HepG2 (cell line): Measurements from ENCODE around the gene TMEM233. TPM values are rescaled to one million over a fixed set of nuclear protein-coding genes. Genes with fewer than 3 reads are reported as not detected.
"Not testable (repeated sequence)": the region's sequence is repeated elsewhere in the genome, so short reads cannot be mapped to it uniquely, and the experiment has no call there.

Experiments used
- ATAC-seq: fragments of 200-7000 bp; cut with Tn5 transposase; 3 replicates; pipeline ENCODE4 v1.9.1; 2020; ENCODE audit warnings: mild to moderate bottlenecking, moderate library complexity
- BruUV-seq: library from RNA; stranded (reverse); fragments of 400-500 nt; replicated peaks from 2 replicates; lab custom pipeline; 2021; lab: Mats Ljungman, UMichigan
- CTCF ChIA-PET: fragments of 300-600 bp; formaldehyde crosslinking; extraction: SDS; loops from one replicate; lab custom pipeline; 2021; ENCODE audit warnings: low total read pairs, inconsistent platforms, low intra/inter-chr PET ratio; lab: Yijun Ruan, JAX
- POLR2A ChIA-PET: fragments of 350-600 bp; sonication (Branson Sonifier 250); formaldehyde crosslinking; loops from one replicate; lab custom pipeline; 2020; ENCODE audit warnings: antibody characterized with exemption, inconsistent platforms; lab: Yijun Ruan, JAX
- DNase-seq: peaks from one replicate; pipeline ENCODE4 v3.0.0-alpha.2; 2015; ENCODE audit warnings: low spot score
- FAIRE-seq: peaks from 3 replicates; lab custom pipeline; 2011; peaks lifted over from hg19 to GRCh38; lab: Jason Lieb, UNC
- H2AFZ ChIP-seq: one replicate; pipeline ENCODE4 v1.6.1; 2011; ENCODE audit warnings: low read length, inconsistent platforms
- H3K27ac ChIP-seq: fragments of 300-600 bp; 3 replicates; pipeline ENCODE4 v1.8.0; 2011; ENCODE audit warnings: mixed run types, mild to moderate bottlenecking, mixed read lengths, low read length, inconsistent platforms; ENCODE audit not compliant: insufficient read depth; ENCODE audit errors: extremely low read length
- H3K27me3 ChIP-seq, 2 experiments: fragments of 200-600 bp in 1 of 2; 2 replicates in 1 of 2; 3 replicates in 1 of 2; pipeline versions ENCODE4 v1.6.0 to v1.8.0; 2011; ENCODE audit warnings: low read length in 2 of 2, mild to moderate bottlenecking in 2 of 2, moderate library complexity in 2 of 2, inconsistent platforms in 1 of 2; ENCODE audit not compliant: insufficient read depth in 2 of 2, control insufficient read depth in 1 of 2
- H3K36me3 ChIP-seq, 2 experiments: fragments of 200-600 bp in 1 of 2; replicated peaks in 1 of 2; 2 replicates in 1 of 2; 3 replicates in 1 of 2; pipeline versions ENCODE4 v1.5.1 to v1.8.0; 2011; ENCODE audit warnings: low read length in 2 of 2, inconsistent platforms in 1 of 2; ENCODE audit not compliant: insufficient read depth in 2 of 2, control insufficient read depth in 1 of 2
- H3K4me1 ChIP-seq: 2 replicates; pipeline ENCODE4 v1.5.1; 2012; ENCODE audit warnings: low read length, inconsistent platforms; ENCODE audit not compliant: insufficient read depth
- H3K4me2 ChIP-seq: 2 replicates; pipeline ENCODE4 v1.6.0; 2011; ENCODE audit warnings: low read depth, low read length, inconsistent platforms
- H3K4me3 ChIP-seq, 3 experiments: fragments of 200-600 bp in 1 of 3; sonication (generic), shearing (Covaris generic) in 1 of 3; replicated peaks in 1 of 3; 2 replicates each; pipeline ENCODE4 v1.5.1; 2011 to 2016; ENCODE audit warnings: low read length in 3 of 3, inconsistent platforms in 2 of 3, low read depth in 2 of 3, mild to moderate bottlenecking in 2 of 3, control low read depth in 1 of 3, mixed read lengths in 1 of 3; ENCODE audit not compliant: insufficient read depth in 1 of 3
- H3K79me2 ChIP-seq: one replicate; pipeline ENCODE4 v1.6.1; 2011; ENCODE audit warnings: low read length, inconsistent platforms; ENCODE audit not compliant: insufficient read depth
- H3K9ac ChIP-seq: 2 replicates; pipeline ENCODE4 v1.6.0; 2011; ENCODE audit warnings: mild to moderate bottlenecking, low read depth, low read length, inconsistent platforms; ENCODE audit not compliant: insufficient read depth
- H3K9me3 ChIP-seq: 2 replicates; pipeline ENCODE4 v1.5.1; 2012; ENCODE audit warnings: mild to moderate bottlenecking, low read length
- H4K20me1 ChIP-seq: 2 replicates; pipeline ENCODE4 v1.6.0; 2011; ENCODE audit warnings: inconsistent platforms, mild to moderate bottlenecking, low read length, moderate library complexity; ENCODE audit not compliant: insufficient read depth
- ARNT ChIP-seq: fragments of 450-650 bp; IDR thresholded peaks from 2 replicates; pipeline ENCODE4 v1.6.1; 2017
- GTF3A ChIP-seq: sonication (generic); formaldehyde crosslinking; conservative IDR thresholded peaks from 2 replicates; pipeline ENCODE4 v1.4.0; 2020; ENCODE audit warnings: mild to moderate bottlenecking, missing genetic modification reagents
- POGK ChIP-seq: sonication (generic); formaldehyde crosslinking; conservative IDR thresholded peaks from 2 replicates; pipeline ENCODE4 v1.8.0; 2022; ENCODE audit warnings: mild to moderate bottlenecking, moderate library complexity, missing genetic modification reagents
- ZNF280B ChIP-seq: sonication (generic); formaldehyde crosslinking; IDR thresholded peaks from 2 replicates; pipeline ENCODE4 v1.5.0; 2020; ENCODE audit warnings: missing genetic modification reagents, mild to moderate bottlenecking, borderline replicate concordance
- WGBS: methylation state at CpG from one replicate; pipeline ENCODE4 v1.1.6; 2017; ENCODE audit warnings: low lambda C conversion rate; 5-methylcytosine and 5-hydroxymethylcytosine counted together
- in situ Hi-C: cut with HindIII; loops from 2 replicates; pipeline ENCODE4 v1.10.0; 2017; ENCODE audit warnings: low pct_unique_long_range_greater_than_20kb; ENCODE audit not compliant: extremely low pct_ligation_motif_present
- intact Hi-C: fragments of 100-400 bp; cut with micrococcal nuclease; formaldehyde crosslinking; loops from one replicate; pipeline ENCODE4 v1.10.0; 2022; ENCODE audit not compliant: unreplicated experiment
- polyA plus RNA-seq, 8 experiments: library from polyadenylated mRNA; depleted of rRNA in 3 of 8; stranded (reverse) in 7 of 8; unstranded in 1 of 8; fragments of >200 nt; fragmentation: Illumina TruSeq in 4 of 8; extraction: Trizol in 4 of 8; gene quantifications; 2 replicates each; pipeline versions ENCODE4 v1.2.1 to v1.2.3, GENCODE V29; 2011 to 2016; ENCODE audit warnings: low read depth in 4 of 8, missing spikeins in 1 of 8, mixed read lengths in 1 of 8; ENCODE audit not compliant: insufficient read depth in 1 of 8
- total RNA-seq, 5 experiments: library from RNA; depleted of rRNA; stranded (reverse); fragments of >200 nt; fragmentation: Illumina TruSeq; extraction: Trizol; gene quantifications; 2 replicates each; pipeline ENCODE4 v1.2.3, GENCODE V29; 2016; ENCODE audit warnings: low read depth in 1 of 5

Gene TMEM233
- total and polyA plus RNA-seq, 2 of the 13 experiments (the other 11 are each of a cell fraction or from before 2014, with no cell fraction given): 0.03 TPM; not detected in 1

- TF ChIP-seq ZNF280B (CRISPR knock-in tag) (no peak), POGK (CRISPR knock-in tag) (no peak), ARNT (no peak), GTF3A (no peak)
Measured at GRCh38 chr12:119615518-119616475, 22.2 kb downstream of the TMEM233 start (continued).

GRCh38 chr12:119618328-119618896, 24.8 kb downstream of the TMEM233 start:
- not testable (repeated sequence) for FAIRE-seq

More at GRCh38 chr12:119618328-119618896, 24.8 kb downstream of the TMEM233 start:
- BruUV-seq, H4K20me1 ChIP-seq, POLR2A ChIA-PET, H3K4me1 ChIP-seq, DNase-seq, H3K4me3 ChIP-seq, H3K4me2 ChIP-seq, H3K27me3 ChIP-seq, in situ Hi-C loops, H2AFZ ChIP-seq, H3K79me2 ChIP-seq, intact Hi-C loops, ATAC-seq, H3K36me3 ChIP-seq, H3K9ac ChIP-seq, H3K9me3 ChIP-seq, CTCF ChIA-PET, H3K27ac ChIP-seq: not testable (repeated sequence)
- WGBS: 11% methylated on average over 1 of the region's 1 CpG
